GM12878 (cell line): ENCODE measurements around the gene PHYKPL. TPM values are rescaled to one million over a fixed set of nuclear protein-coding genes. Genes with fewer than 3 reads are reported as not detected.
"Not testable (repeated sequence)": the region's sequence is repeated elsewhere in the genome, so short reads cannot be mapped to it uniquely, and the experiment has no call there.

Experiments
- ATAC-seq: fragments of 200-7000 bp; cut with Tn5 transposase; 3 replicates; pipeline ENCODE4 v1.9.1; 2020; ENCODE audit warnings: mild to moderate bottlenecking, moderate library complexity
- BruUV-seq: library from RNA; stranded (reverse); fragments of 400-500 nt; replicated peaks from 2 replicates; lab custom pipeline; 2021; lab: Mats Ljungman, UMichigan
- CTCF ChIA-PET: fragments of 300-600 bp; sonication (Branson Sonifier 250); formaldehyde crosslinking; extraction: SDS; loops from one replicate; lab custom pipeline; 2021; ENCODE audit warnings: inconsistent platforms; lab: Yijun Ruan, JAX
- POLR2A ChIA-PET: fragments of 350-600 bp; formaldehyde crosslinking; extraction: SDS; loops from one replicate; lab custom pipeline; 2021; ENCODE audit warnings: inconsistent platforms; lab: Charles Lee
- RAD21 ChIA-PET: fragments of 300-600 bp; sonication (Branson Sonifier 250); formaldehyde crosslinking; loops from one replicate; lab custom pipeline; 2023; ENCODE audit warnings: antibody characterized with exemption; ENCODE audit not compliant: unreplicated experiment; lab: Charles Lee
- SMC1A ChIA-PET: fragments of 300-600 bp; sonication (Branson Sonifier 250); formaldehyde crosslinking; loops from one replicate; lab custom pipeline; 2023; ENCODE audit not compliant: unreplicated experiment, uncharacterized antibody; lab: Charles Lee
- DNase-seq: peaks from one replicate; pipeline ENCODE4 v3.0.0-alpha.2; 2011; ENCODE audit warnings: low read depth, low spot score
- FAIRE-seq: peaks from 3 replicates; lab custom pipeline; 2011; peaks lifted over from hg19 to GRCh38; lab: Jason Lieb, UNC
- H2AFZ ChIP-seq: 2 replicates; pipeline ENCODE4 v1.6.0; 2011; ENCODE audit warnings: low read depth, low read length, control low read depth; ENCODE audit not compliant: control insufficient read depth
- H3K27ac ChIP-seq: 2 replicates; pipeline ENCODE4 v1.5.1; 2011; ENCODE audit warnings: control low read depth; ENCODE audit not compliant: control insufficient read depth, insufficient read depth
- H3K27me3 ChIP-seq, 2 experiments: replicated peaks in 1 of 2; 2 replicates each; pipeline versions ENCODE4 v1.6.0 to v1.6.1; 2011; ENCODE audit warnings: low read length in 1 of 2; ENCODE audit not compliant: control insufficient read depth in 2 of 2, insufficient read depth in 2 of 2
- H3K36me3 ChIP-seq, 2 experiments: 2 replicates each; pipeline ENCODE4 v1.5.1; 2011; ENCODE audit warnings: low read length in 1 of 2; ENCODE audit not compliant: control insufficient read depth in 2 of 2, insufficient read depth in 2 of 2
- H3K4me1 ChIP-seq: 2 replicates; pipeline ENCODE4 v1.6.1; 2011; ENCODE audit warnings: mild to moderate bottlenecking, low read length, moderate library complexity, mixed read lengths; ENCODE audit not compliant: control insufficient read depth, insufficient read depth
- H3K4me2 ChIP-seq: 2 replicates; pipeline ENCODE4 v1.6.0; 2011; ENCODE audit warnings: control low read depth; ENCODE audit not compliant: control insufficient read depth, insufficient read depth
- H3K4me3 ChIP-seq: fragments of 200-600 bp; sonication (generic); 2 replicates; pipeline ENCODE4 v1.5.1; 2016
- H3K79me2 ChIP-seq: 2 replicates; pipeline ENCODE4 v1.6.0; 2011; ENCODE audit warnings: low read length; ENCODE audit not compliant: control insufficient read depth, insufficient read depth
- H3K9ac ChIP-seq: 2 replicates; pipeline ENCODE4 v1.8.0; 2011; ENCODE audit warnings: low read length, control low read depth, mixed read lengths; ENCODE audit not compliant: control insufficient read depth, insufficient read depth
- H3K9me3 ChIP-seq: replicated peaks from 3 replicates; pipeline ENCODE4 v1.5.1; 2011; ENCODE audit warnings: mild to moderate bottlenecking, low read length; ENCODE audit not compliant: control insufficient read depth, insufficient read depth
- H4K20me1 ChIP-seq: 2 replicates; pipeline ENCODE4 v1.6.0; 2011; ENCODE audit not compliant: control insufficient read depth, insufficient read depth
- POLR2A ChIP-seq: IDR thresholded peaks from 2 replicates; pipeline ENCODE4 v1.6.1; 2011; ENCODE audit warnings: low read depth, mild to moderate bottlenecking, low read length
- RUNX3 ChIP-seq: IDR thresholded peaks from 2 replicates; pipeline ENCODE4 v1.6.1; 2012; ENCODE audit warnings: low read length, inconsistent platforms
- SIN3A ChIP-seq: IDR thresholded peaks from 2 replicates; pipeline ENCODE4 v1.6.1; 2012; ENCODE audit warnings: low read depth, low read length, improper control_type of control experiment
- WGBS: methylation state at CpG from one replicate; pipeline ENCODE4 v1.1.6; 2016; ENCODE audit warnings: low lambda C conversion rate; ENCODE audit not compliant: insufficient replicate concordance, insufficient coverage; ENCODE audit errors: missing lambda C conversion rate; 5-methylcytosine and 5-hydroxymethylcytosine counted together
- in situ Hi-C: fragments of 300-500 bp; cut with MboI; formaldehyde crosslinking; loops from 9 replicates; pipeline ENCODE4 v1.14.3; 2018; ENCODE audit warnings: mixed read lengths
- intact Hi-C: fragments of 100-400 bp; cut with micrococcal nuclease; formaldehyde crosslinking; loops from one replicate; pipeline ENCODE4 v1.14.2; 2022; ENCODE audit not compliant: unreplicated experiment
- polyA plus RNA-seq, 11 experiments: library from polyadenylated mRNA; depleted of rRNA in 4 of 11; unstranded in 6 of 11; stranded (reverse) in 5 of 11; fragments of >200 nt; fragmentation: Nextera tagmentation in 4 of 11; fragmentation: Illumina TruSeq in 1 of 11; extraction: Ambion mirVana in 4 of 11; extraction: Trizol in 1 of 11; gene quantifications; 1 replicate in 1 of 11; 2 replicates in 10 of 11; pipeline versions ENCODE4 v1.2.1 to v1.2.3, GENCODE V29; 2011 to 2016; ENCODE audit warnings: inconsistent platforms in 2 of 11, missing spikeins in 2 of 11, low read depth in 1 of 11
- total RNA-seq, 4 experiments: library from RNA; depleted of rRNA in 3 of 4; stranded (reverse); fragments of >200 nt in 3 of 4; fragmentation: Illumina TruSeq in 1 of 4; extraction: Trizol in 1 of 4; gene quantifications; 2 replicates each; pipeline versions ENCODE4 v1.2.1 to v1.2.3, GENCODE V29; 2013 to 2021
- TF ChIP-seq, protein P1 (sequence below): IDR thresholded peaks from 2 replicates; pipeline ENCODE4 v1.6.1; 2012; ENCODE audit warnings: mild to moderate bottlenecking, low read depth, low read length

Gene PHYKPL
- total and polyA plus RNA-seq, 10 of the 15 experiments (the other 5 are each of a cell fraction or from before 2014, with no cell fraction given): 4.5 to 53.9 (median 25.6) TPM

GRCh38 chr5:178239626-178240301 is 7.2 kb upstream of the PHYKPL start:
- CTCF ChIA-PET, BruUV-seq, H3K9ac ChIP-seq, H3K4me3 ChIP-seq, DNase-seq, H4K20me1 ChIP-seq, ATAC-seq, H3K79me2 ChIP-seq, RAD21 ChIA-PET, H3K36me3 ChIP-seq, in situ Hi-C loops, H3K27me3 ChIP-seq, H3K9me3 ChIP-seq, SMC1A ChIA-PET: not testable (repeated sequence)
- intact Hi-C loops: loop anchor here (5.0 kb wide), 1 partner anchor 1253 kb away; no protein-coding TSS in a partner anchor
- Histone ChIP-seq H2AFZ (peak overlapping the region; percentile 37), H3K4me1 (peaks cover 51% of the 10 kb centered on the region), H3K27ac (peak overlapping the region; percentile 86; the same call in 1 of the 2 replicates), H3K4me2 (peak overlapping the region; percentile 59)
- FAIRE-seq: peak; percentile 27
- 9% methylated on average over 15 of the region's 16 CpGs for WGBS
- POLR2A ChIA-PET: interaction anchor here (0.6 kb wide), 1 partner anchor 1250 kb away, joined by 5 read pairs; no protein-coding TSS in a partner anchor
- TF ChIP-seq, protein P1, sequence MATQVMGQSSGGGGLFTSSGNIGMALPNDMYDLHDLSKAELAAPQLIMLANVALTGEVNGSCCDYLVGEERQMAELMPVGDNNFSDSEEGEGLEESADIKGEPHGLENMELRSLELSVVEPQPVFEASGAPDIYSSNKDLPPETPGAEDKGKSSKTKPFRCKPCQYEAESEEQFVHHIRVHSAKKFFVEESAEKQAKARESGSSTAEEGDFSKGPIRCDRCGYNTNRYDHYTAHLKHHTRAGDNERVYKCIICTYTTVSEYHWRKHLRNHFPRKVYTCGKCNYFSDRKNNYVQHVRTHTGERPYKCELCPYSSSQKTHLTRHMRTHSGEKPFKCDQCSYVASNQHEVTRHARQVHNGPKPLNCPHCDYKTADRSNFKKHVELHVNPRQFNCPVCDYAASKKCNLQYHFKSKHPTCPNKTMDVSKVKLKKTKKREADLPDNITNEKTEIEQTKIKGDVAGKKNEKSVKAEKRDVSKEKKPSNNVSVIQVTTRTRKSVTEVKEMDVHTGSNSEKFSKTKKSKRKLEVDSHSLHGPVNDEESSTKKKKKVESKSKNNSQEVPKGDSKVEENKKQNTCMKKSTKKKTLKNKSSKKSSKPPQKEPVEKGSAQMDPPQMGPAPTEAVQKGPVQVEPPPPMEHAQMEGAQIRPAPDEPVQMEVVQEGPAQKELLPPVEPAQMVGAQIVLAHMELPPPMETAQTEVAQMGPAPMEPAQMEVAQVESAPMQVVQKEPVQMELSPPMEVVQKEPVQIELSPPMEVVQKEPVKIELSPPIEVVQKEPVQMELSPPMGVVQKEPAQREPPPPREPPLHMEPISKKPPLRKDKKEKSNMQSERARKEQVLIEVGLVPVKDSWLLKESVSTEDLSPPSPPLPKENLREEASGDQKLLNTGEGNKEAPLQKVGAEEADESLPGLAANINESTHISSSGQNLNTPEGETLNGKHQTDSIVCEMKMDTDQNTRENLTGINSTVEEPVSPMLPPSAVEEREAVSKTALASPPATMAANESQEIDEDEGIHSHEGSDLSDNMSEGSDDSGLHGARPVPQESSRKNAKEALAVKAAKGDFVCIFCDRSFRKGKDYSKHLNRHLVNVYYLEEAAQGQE: peak; percentile 76; the same call in 1 of the 2 replicates
- peak; percentile 49; the same call in 1 of the 2 replicates for TF ChIP-seq POLR2A
- TF ChIP-seq SIN3A: 0 out of 2 replicates have a peak, but pooled peaks have one; percentile 52
- TF ChIP-seq RUNX3: 0 out of 2 replicates have a peak, but pooled peaks have one; percentile 8
